SW 1271 (cell line): Measurements from ENCODE around the gene CPVL.
"Not testable (repeated sequence)": the region's sequence is repeated elsewhere in the genome, so short reads cannot be mapped to it uniquely, and the experiment has no call there.

ENCODE experiments used
- DNase-seq, 2 experiments: peaks; one replicate each; lab custom pipeline; 2025; lab: John Stamatoyannopoulos, UW

The CPVL gene

GRCh38 chr7:29119538-29119937, 26.8 kb downstream of the CPVL start:
- DNase-seq = no peak

GRCh38 chr7:29116361-29117200, 29.8 kb downstream of the CPVL start:
- no peak for DNase-seq

- no peak for DNase-seq
These were observed 30.6 kb downstream of the CPVL start for GRCh38 chr7:29115753-29116152.

GRCh38 chr7:29115130-29115687, 31.1 kb downstream of the CPVL start:
- DNase-seq = no peak

- DNase-seq = not testable (repeated sequence)
These were observed 32.1 kb downstream of the CPVL start for GRCh38 chr7:29114266-29114665.

GRCh38 chr7:29113384-29114102, 32.8 kb downstream of the CPVL start:
- peak in 1 of 2 experiments; percentile 58 for DNase-seq

- no peak for DNase-seq
These were observed 33.6 kb downstream of the CPVL start for GRCh38 chr7:29112721-29113120.

GRCh38 chr7:29109899-29110298, 36.4 kb downstream of the CPVL start:
- DNase-seq = no peak

- DNase-seq = no peak
These were observed 37.0 kb downstream of the CPVL start for GRCh38 chr7:29109358-29109757.

- DNase-seq = no peak
These were observed 39.3 kb downstream of the CPVL start for GRCh38 chr7:29107056-29107455.

GRCh38 chr7:29106669-29106988, 39.7 kb downstream of the CPVL start:
- DNase-seq = no peak

- peak; percentile 22 to 42 for DNase-seq
These were observed 40.3 kb downstream of the CPVL start for GRCh38 chr7:29105752-29106668.

- DNase-seq = no peak
These were observed 41.1 kb downstream of the CPVL start for GRCh38 chr7:29105191-29105590.

- peak in 1 of 2 experiments; percentile 28 for DNase-seq
These were observed 43.7 kb downstream of the CPVL start for GRCh38 chr7:29102558-29103151.

GRCh38 chr7:29100924-29101323, 45.4 kb downstream of the CPVL start:
- no peak for DNase-seq

GRCh38 chr7:29099896-29100847, 46.2 kb downstream of the CPVL start:
- no peak for DNase-seq

- no peak for DNase-seq
These were observed 49.9 kb downstream of the CPVL start for GRCh38 chr7:29096446-29096730.

GRCh38 chr7:29095631-29096445, 50.5 kb downstream of the CPVL start:
- DNase-seq = no peak

- DNase-seq = not testable (repeated sequence)
These were observed 53.2 kb downstream of the CPVL start for GRCh38 chr7:29093091-29093490.

GRCh38 chr7:29091715-29092114, 54.6 kb downstream of the CPVL start:
- DNase-seq = no peak
